GM06990 (cell line): ENCODE results near the gene SDF4.
"Not testable (repeated sequence)": the region's sequence is repeated elsewhere in the genome, so short reads cannot be mapped to it uniquely, and the experiment has no call there.

Source experiments
- DNase-seq: peaks from one replicate; pipeline ENCODE4 v3.0.0-alpha.2; 2011; ENCODE audit not compliant: insufficient read length; ENCODE audit errors: extremely low read depth
- H3K27me3 ChIP-seq: replicated peaks from 2 replicates; pipeline ENCODE4 v1.6.0; 2011; ENCODE audit warnings: low read length; ENCODE audit not compliant: control insufficient read depth, insufficient read depth
- H3K36me3 ChIP-seq: 2 replicates; pipeline ENCODE4 v1.5.1; 2011; ENCODE audit warnings: low read length; ENCODE audit not compliant: control insufficient read depth, insufficient read depth
- H3K4me3 ChIP-seq: replicated peaks from 2 replicates; pipeline ENCODE4 v1.5.1; 2011; ENCODE audit warnings: low read depth, mild to moderate bottlenecking, control low read depth, low read length
- CTCF ChIP-seq: IDR thresholded peaks from 2 replicates; pipeline ENCODE4 v1.5.1; 2011; ENCODE audit warnings: low read length, control low read depth, mild to moderate bottlenecking, inconsistent platforms; ENCODE audit not compliant: insufficient read depth, poor library complexity, severe bottlenecking

Gene SDF4

DNA sequence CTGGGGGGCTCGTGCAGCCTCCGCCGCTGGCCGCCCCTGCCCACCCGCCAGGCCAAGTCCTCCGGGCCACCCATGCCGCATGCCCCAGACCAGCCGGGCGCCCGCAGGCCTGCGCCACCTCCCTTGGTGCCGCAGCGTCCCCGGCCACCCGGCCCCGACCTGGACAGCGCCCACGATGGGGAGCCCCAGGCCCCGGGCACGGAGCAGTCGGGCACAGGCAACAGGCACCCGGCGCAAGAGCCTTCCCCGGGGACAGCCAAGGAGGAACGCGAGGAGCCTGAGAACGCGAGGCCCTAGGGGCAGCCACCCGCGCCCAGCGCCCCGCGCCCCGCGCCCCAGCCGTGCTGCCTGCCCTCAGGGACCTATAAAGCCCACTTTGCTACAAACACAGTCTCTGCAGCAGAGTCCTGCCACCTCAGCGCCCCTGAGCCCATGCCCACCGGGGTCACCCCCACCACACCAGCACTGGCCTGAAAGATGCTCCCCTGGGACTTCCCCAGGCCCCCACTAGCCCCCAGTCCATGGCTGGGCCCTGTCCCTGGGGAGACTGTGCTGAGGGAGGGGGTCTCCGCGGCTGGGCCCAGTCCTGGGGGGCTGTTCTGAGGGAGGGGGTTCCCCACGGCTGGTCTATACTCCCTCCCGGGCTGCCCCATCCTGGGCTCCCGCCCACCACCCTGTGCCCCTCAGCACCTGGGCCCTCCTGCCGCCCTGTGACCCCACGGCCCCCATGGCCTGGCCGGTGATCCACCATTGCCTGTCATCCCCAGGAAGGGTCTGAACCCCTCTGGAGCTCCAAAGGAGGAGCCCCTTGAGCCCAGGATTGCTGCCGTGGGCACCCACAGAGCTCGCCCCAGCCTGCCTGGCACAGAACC, 34.0 kb downstream of the SDF4 start:
- no peak for TF ChIP-seq CTCF
- H3K4me3 ChIP-seq, result no peak overlapping the region
- no peaks in the 10 kb centered on the region for H3K36me3 ChIP-seq
- no peaks in the 10 kb centered on the region for H3K27me3 ChIP-seq
- peak; percentile 3 for DNase-seq

DNA sequence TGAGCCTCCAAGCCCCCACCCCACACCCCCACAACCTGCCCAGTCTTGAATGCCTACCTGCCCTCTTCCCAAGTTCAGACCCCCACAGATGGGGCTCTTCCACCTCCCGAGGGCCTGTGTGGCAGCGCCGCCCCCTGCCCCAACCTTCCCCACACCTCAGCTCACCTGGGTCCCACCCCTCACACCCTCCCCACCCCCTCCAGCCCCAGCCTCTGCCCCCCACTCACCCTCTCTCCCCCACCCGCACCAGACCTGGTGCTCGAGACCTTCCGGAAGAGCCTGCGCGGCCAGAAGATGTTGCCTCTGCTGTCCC, 34.7 kb downstream of the SDF4 start:
- H3K27me3 ChIP-seq, result no peaks in the 10 kb centered on the region
- DNase-seq, result no peak
- no peak for TF ChIP-seq CTCF

DNA sequence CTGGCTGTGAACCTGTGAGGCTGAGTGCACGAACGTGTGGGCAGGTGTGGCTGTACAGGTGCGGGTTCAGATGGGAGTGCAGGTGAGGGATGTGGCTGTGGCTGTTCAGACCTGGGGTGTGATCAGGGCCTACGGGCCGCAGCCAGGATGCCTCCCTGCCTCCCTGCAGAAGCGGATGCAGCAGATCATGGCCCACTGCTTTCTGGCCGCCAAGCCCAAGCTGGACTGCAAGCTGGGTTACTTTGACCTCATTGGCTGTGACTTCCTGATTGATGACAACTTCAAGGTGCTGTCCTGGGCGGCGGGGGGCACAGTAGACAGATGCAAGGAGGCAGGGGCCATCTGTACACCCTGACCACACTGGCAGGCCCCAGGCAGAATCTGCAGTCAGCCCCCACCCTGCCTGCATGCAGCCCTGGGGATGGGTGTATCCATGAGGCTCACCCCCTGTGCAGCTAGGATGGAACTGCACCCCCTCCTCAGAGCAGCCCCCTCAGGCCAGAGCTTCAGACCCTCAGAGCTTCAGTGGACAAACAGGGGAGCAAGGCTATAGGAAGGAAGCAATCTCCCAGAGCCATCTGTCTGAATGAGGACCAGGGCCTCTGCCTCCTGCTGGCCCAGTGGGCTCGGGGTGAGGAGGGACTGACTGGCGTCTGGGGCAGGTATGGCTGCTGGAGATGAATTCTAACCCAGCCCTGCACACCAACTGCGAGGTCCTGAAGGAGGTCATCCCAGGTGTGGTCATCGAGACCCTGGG, 35.2 kb downstream of the SDF4 start:
- no peaks in the 10 kb centered on the region for H3K27me3 ChIP-seq
- H3K36me3 ChIP-seq, result no peaks in the 10 kb centered on the region
- DNase-seq, result peak; percentile 3
- H3K4me3 ChIP-seq, result no peak overlapping the region
- no peak for TF ChIP-seq CTCF

More for the DNA sequence above, 34.7 kb downstream of the SDF4 start:
- no peak overlapping the region for H3K4me3 ChIP-seq
- H3K36me3 ChIP-seq, result no peaks in the 10 kb centered on the region

DNA sequence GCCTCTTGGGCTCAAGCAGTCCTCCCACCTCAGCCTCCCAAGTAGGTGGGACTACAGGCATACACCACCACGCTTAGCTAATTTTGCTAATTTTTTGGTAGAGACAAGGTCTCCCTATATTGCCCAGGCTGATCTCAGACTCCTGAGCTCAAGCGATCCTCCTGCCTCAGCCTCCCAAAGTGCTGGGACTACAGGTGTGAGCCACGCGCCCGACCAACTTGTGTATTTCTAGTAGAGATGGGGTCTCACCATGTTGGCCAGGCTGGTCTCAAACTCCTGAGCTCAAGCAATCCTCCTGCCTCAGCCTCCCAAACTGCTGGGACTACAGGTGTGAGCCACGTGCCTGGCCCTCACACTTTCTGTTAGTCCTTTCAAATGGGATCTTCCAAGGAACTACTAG, 36.1 kb downstream of the SDF4 start:
- H3K27me3 ChIP-seq, DNase-seq, H3K36me3 ChIP-seq, H3K4me3 ChIP-seq: not testable (repeated sequence)

GRCh38 chr1:1194723-1195122, 37.1 kb downstream of the SDF4 start:
- DNase-seq, result no peak
- Histone ChIP-seq H3K4me3 (no peak overlapping the region), H3K27me3 (no peaks in the 10 kb centered on the region), H3K36me3 (no peaks in the 10 kb centered on the region)
- no peak for TF ChIP-seq CTCF

DNA sequence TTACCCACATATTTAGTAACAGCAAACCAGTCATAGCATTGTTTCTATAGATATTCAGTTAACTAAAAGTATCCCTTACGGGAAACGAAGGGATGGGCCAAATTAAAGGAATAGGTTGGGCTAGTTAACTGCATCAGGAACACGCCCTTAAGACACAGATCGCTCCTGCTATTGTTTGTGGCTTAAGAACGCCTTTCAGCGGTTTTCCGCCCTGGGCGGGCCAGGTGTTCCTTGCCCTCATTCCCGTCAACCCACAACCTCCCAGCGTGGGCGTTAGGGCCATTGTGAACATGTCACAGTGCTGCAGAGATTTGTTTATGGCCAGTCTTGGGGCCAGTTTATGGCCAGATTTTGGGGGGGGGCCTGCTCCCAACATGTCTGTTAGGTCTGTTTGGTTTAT, 40.1 kb downstream of the SDF4 start:
- Histone ChIP-seq H3K36me3 (no peaks in the 10 kb centered on the region), H3K27me3 (no peaks in the 10 kb centered on the region), H3K4me3 (no peak overlapping the region)
- DNase-seq, result no peak
- no peak for TF ChIP-seq CTCF
